Keratinocyte (primary cell): ENCODE measurements around the gene SCAF4. TPM values are rescaled to one million over a fixed set of nuclear protein-coding genes. Genes with fewer than 3 reads are reported as not detected.

Experiments used
- DNase-seq: peaks from one replicate; pipeline ENCODE4 v3.0.0-alpha.2; 2011; ENCODE audit warnings: low read depth, missing footprints, low spot score
- FAIRE-seq: peaks from 2 replicates; lab custom pipeline; 2011; peaks lifted over from hg19 to GRCh38; lab: Jason Lieb, UNC
- H2AFZ ChIP-seq: 2 replicates; pipeline ENCODE4 v1.6.0; 2012; ENCODE audit warnings: low read length, control low read depth, inconsistent platforms; ENCODE audit not compliant: control insufficient read depth
- H3K27ac ChIP-seq: 2 replicates; pipeline ENCODE4 v1.5.1; 2011; ENCODE audit warnings: low read length; ENCODE audit not compliant: control insufficient read depth, insufficient read depth
- H3K27me3 ChIP-seq: 3 replicates; pipeline ENCODE4 v1.6.0; 2011; ENCODE audit warnings: low read length; ENCODE audit not compliant: control insufficient read depth, insufficient read depth; ENCODE audit errors: extremely low read depth
- H3K36me3 ChIP-seq, 2 experiments: 2 replicates in 1 of 2; 3 replicates in 1 of 2; pipeline ENCODE4 v1.5.1; 2011; ENCODE audit warnings: low read length in 2 of 2, mild to moderate bottlenecking in 1 of 2; ENCODE audit not compliant: control insufficient read depth in 2 of 2, insufficient read depth in 2 of 2; ENCODE audit errors: extremely low read depth in 1 of 2
- H3K4me1 ChIP-seq: 3 replicates; pipeline ENCODE4 v1.5.1; 2011; ENCODE audit warnings: low read length; ENCODE audit not compliant: control insufficient read depth, insufficient read depth; ENCODE audit errors: extremely low read depth
- H3K4me2 ChIP-seq: 3 replicates; pipeline ENCODE4 v1.6.0; 2011; ENCODE audit warnings: low read depth, low read length; ENCODE audit not compliant: control insufficient read depth, insufficient read depth; ENCODE audit errors: extremely low read depth
- H3K4me3 ChIP-seq, 3 experiments: fragments of 200-600 bp in 1 of 3; sonication (generic) in 1 of 3; 2 replicates in 2 of 3; 3 replicates in 1 of 3; pipeline ENCODE4 v1.5.1; 2011 to 2016; ENCODE audit warnings: low read length in 3 of 3, mild to moderate bottlenecking in 3 of 3, control low read depth in 2 of 3, inconsistent platforms in 1 of 3, low read depth in 1 of 3, mixed read lengths in 1 of 3, mixed run types in 1 of 3, moderate library complexity in 1 of 3; ENCODE audit not compliant: control insufficient read depth in 2 of 3, insufficient read depth in 2 of 3; ENCODE audit errors: extremely low read depth in 1 of 3
- H3K79me2 ChIP-seq: 2 replicates; pipeline ENCODE4 v1.6.0; 2012; ENCODE audit warnings: low read length; ENCODE audit not compliant: control insufficient read depth, insufficient read depth
- H3K9ac ChIP-seq: 3 replicates; pipeline ENCODE4 v1.6.0; 2011; ENCODE audit warnings: low read length; ENCODE audit not compliant: control insufficient read depth, insufficient read depth; ENCODE audit errors: extremely low read depth
- H3K9me1 ChIP-seq: 3 replicates; pipeline ENCODE4 v1.6.0; 2011; ENCODE audit warnings: low read length; ENCODE audit not compliant: control insufficient read depth, insufficient read depth; ENCODE audit errors: extremely low read depth
- H3K9me3 ChIP-seq: 2 replicates; pipeline ENCODE4 v1.5.1; 2012; ENCODE audit warnings: low read depth, low read length; ENCODE audit not compliant: control insufficient read depth
- H4K20me1 ChIP-seq: 3 replicates; pipeline ENCODE4 v1.6.0; 2011; ENCODE audit warnings: low read length; ENCODE audit not compliant: control insufficient read depth, insufficient read depth; ENCODE audit errors: extremely low read depth
- CTCF ChIP-seq, 3 experiments: IDR thresholded peaks in 1 of 3; conservative IDR thresholded peaks in 1 of 3; optimal IDR thresholded peaks in 1 of 3; 2 replicates in 2 of 3; 3 replicates in 1 of 3; pipeline versions ENCODE3 to v1.5.1; 2011; ENCODE audit warnings: low read length in 3 of 3, mild to moderate bottlenecking in 3 of 3, moderate library complexity in 2 of 3, control low read depth in 1 of 3, inconsistent platforms in 1 of 3; ENCODE audit not compliant: insufficient read depth in 2 of 3; ENCODE audit errors: extremely low read depth in 1 of 3
- EZH2 ChIP-seq: IDR thresholded peaks from one replicate; pipeline ENCODE4 v1.6.1; 2012; ENCODE audit warnings: inconsistent platforms, mild to moderate bottlenecking, low read length, moderate library complexity
- dilution Hi-C: fragments of 300-500 bp; cut with MboI; formaldehyde crosslinking; loops from one replicate; pipeline ENCODE4 v1.7.0; 2020; ENCODE audit warnings: low sequenced_read_pairs; ENCODE audit not compliant: extremely low pct_ligation_motif_present
- polyA plus RNA-seq, 5 experiments: library from polyadenylated mRNA; depleted of rRNA in 3 of 5; stranded (reverse) in 3 of 5; stranded (forward) in 1 of 5; unstranded in 1 of 5; fragments of >200 nt; gene quantifications; 1 replicate in 1 of 5; 2 replicates in 3 of 5; 3 replicates in 1 of 5; pipeline versions ENCODE4 v1.2.1 to v1.2.3, GENCODE V29; 2011 to 2012; ENCODE audit warnings: missing spikeins in 2 of 5, low read depth in 1 of 5, low replicate concordance in 1 of 5

SCAF4 gene
- polyA plus RNA-seq, 1 donor (not counting 4 experiments of a cell fraction or from before 2014, with no cell fraction given), result 7.5 TPM

GRCh38 chr21:31756787-31757186, 24.9 kb upstream of the SCAF4 start:
- H3K4me3 ChIP-seq, result no peak overlapping the region
- no peaks in the 10 kb centered on the region for H3K27me3 ChIP-seq
- H4K20me1 ChIP-seq, result no peaks in the 10 kb centered on the region
- no peaks in the 10 kb centered on the region for H3K9me3 ChIP-seq
- TF ChIP-seq EZH2 (no peak), CTCF (optimal IDR thresholded peaks at IDR 0.05 in 1 of 3, IDR thresholded peaks at IDR 0.05 in 1 of 3, conservative IDR thresholded peaks at IDR 0.05 in 1 of 3; ENCODE audit: extremely low read depth in 1 of 3, insufficient read depth in 2 of 3, low read length in 3 of 3) (no peak)
- no peaks in the 10 kb centered on the region for H3K79me2 ChIP-seq
- no peaks in the 10 kb centered on the region for H3K4me1 ChIP-seq
- no peak overlapping the region for H3K27ac ChIP-seq
- H3K9me1 ChIP-seq, result no peaks in the 10 kb centered on the region
- no peaks in the 10 kb centered on the region for H3K36me3 ChIP-seq
- FAIRE-seq, result no peak
- dilution Hi-C loops, result no loop called here
- no peak overlapping the region for H3K9ac ChIP-seq
- H2AFZ ChIP-seq, result no peak overlapping the region
- no peak overlapping the region for H3K4me2 ChIP-seq
- DNase-seq, result no peak

GRCh38 chr21:31755027-31755426, 23.1 kb upstream of the SCAF4 start:
- Histone ChIP-seq H3K4me1 (no peaks in the 10 kb centered on the region), H3K27me3 (no peaks in the 10 kb centered on the region), H3K79me2 (no peaks in the 10 kb centered on the region), H3K9me3 (no peaks in the 10 kb centered on the region), H3K9me1 (no peaks in the 10 kb centered on the region), H3K36me3 (no peaks in the 10 kb centered on the region), H3K4me3 (no peak overlapping the region), H3K4me2 (no peak overlapping the region), H2AFZ (no peak overlapping the region), H4K20me1 (no peaks in the 10 kb centered on the region), H3K9ac (no peak overlapping the region), H3K27ac (no peak overlapping the region)
- FAIRE-seq, result no peak
- dilution Hi-C loops, result no loop called here
- TF ChIP-seq CTCF (optimal IDR thresholded peaks at IDR 0.05 in 1 of 3, IDR thresholded peaks at IDR 0.05 in 1 of 3, conservative IDR thresholded peaks at IDR 0.05 in 1 of 3; ENCODE audit: extremely low read depth in 1 of 3, insufficient read depth in 2 of 3, low read length in 3 of 3), result no peak
- no peak for TF ChIP-seq EZH2
- no peak for DNase-seq
